Kidney (tissue), 14 donors: ENCODE data around the gene FOXL1. TPM values are rescaled to one million over a fixed set of nuclear protein-coding genes. Genes with fewer than 3 reads are reported as not detected.

ENCODE experiments used
- DNase-seq, 5 donors: peaks; one replicate each; pipeline ENCODE4 v3.0.0-alpha.2; 2013 to 2020
- FAIRE-seq: peaks from 2 replicates; lab custom pipeline; 2012; peaks lifted over from hg19 to GRCh38; lab: Jason Lieb, UNC
- H3K27ac ChIP-seq, 2 donors: one replicate each; pipeline ENCODE4 v1.7.0; 2013; ENCODE audit warnings: low read depth in 2 of 2, low read length in 2 of 2, inconsistent platforms in 1 of 2
- H3K27me3 ChIP-seq: one replicate; pipeline ENCODE4 v1.7.1; 2013; ENCODE audit warnings: low read length, inconsistent platforms; ENCODE audit not compliant: control insufficient read depth, insufficient read depth
- H3K36me3 ChIP-seq, 3 donors: one replicate each; pipeline versions ENCODE4 v1.7.0 to v1.7.1; 2013; ENCODE audit warnings: low read length in 3 of 3, control low read depth in 1 of 3, inconsistent platforms in 1 of 3; ENCODE audit not compliant: insufficient read depth in 3 of 3, control insufficient read depth in 2 of 3
- H3K4me1 ChIP-seq, 3 donors: one replicate each; pipeline versions ENCODE4 v1.7.0 to v1.7.1; 2013; ENCODE audit warnings: low read length in 3 of 3, inconsistent platforms in 1 of 3, low read depth in 1 of 3; ENCODE audit not compliant: control insufficient read depth in 2 of 3, insufficient read depth in 2 of 3
- H3K4me3 ChIP-seq, 3 donors: one replicate each; pipeline versions ENCODE4 v1.7.0 to v1.8.1; 2013; ENCODE audit warnings: low read length in 3 of 3, control low read depth in 1 of 3, inconsistent platforms in 1 of 3
- H3K9ac ChIP-seq, 3 donors: one replicate each; pipeline versions ENCODE4 v1.7.0 to v1.7.1; 2013; ENCODE audit warnings: low read length in 3 of 3, control low read depth in 1 of 3, inconsistent platforms in 1 of 3
- H3K9me3 ChIP-seq, 3 donors: one replicate each; pipeline versions ENCODE4 v1.7.0 to v1.7.1; 2013; ENCODE audit warnings: low read length in 3 of 3, control low read depth in 1 of 3, inconsistent platforms in 1 of 3; ENCODE audit not compliant: control insufficient read depth in 2 of 3, insufficient read depth in 1 of 3
- intact Hi-C: fragments of 100-400 bp; cut with DNase I; formaldehyde crosslinking; loops from one replicate; pipeline ENCODE4 v1.11.1; 2022
- polyA plus RNA-seq: library from polyadenylated mRNA; stranded (reverse); fragments of 350-450 nt; fragmentation: Illumina TruSeq; extraction: RNeasy Lipid Tissue Mini Kit (QIAGEN cat#74804); gene quantifications from one replicate; pipeline ENCODE4 v1.2.3, GENCODE V29; 2014; ENCODE audit warnings: low read depth, low replicate concordance; ENCODE audit not compliant: insufficient read depth
- total RNA-seq: library from RNA; stranded (reverse); fragmentation: NEBNext Ultra II Directional; extraction: Animal tissue kit (Norgen Biotek cat#: 25700); gene quantifications from one replicate; pipeline ENCODE4 v1.2.1, GENCODE V29; 2021
- TF ChIP-seq, protein P1 (sequence below): IDR thresholded peaks from 3 replicates; pipeline ENCODE4 v1.5.1; 2012; ENCODE audit warnings: mild to moderate bottlenecking, moderate library complexity, borderline replicate concordance; ENCODE audit not compliant: insufficient read depth; ENCODE audit errors: extremely low read depth
- donor health status: control.
- donor health status: control.
- donor health status: control.
- donor health status: control.
- donor health status: control.
- donor health status: DM: yes; HTN: yes; CAD: no.
- donor health status: Normal renal cell carcinoma (clear cell type).

FOXL1 gene
- total and polyA plus RNA-seq, 2 donors from 2014 or later: 0.52 to 2.0 TPM

DNA sequence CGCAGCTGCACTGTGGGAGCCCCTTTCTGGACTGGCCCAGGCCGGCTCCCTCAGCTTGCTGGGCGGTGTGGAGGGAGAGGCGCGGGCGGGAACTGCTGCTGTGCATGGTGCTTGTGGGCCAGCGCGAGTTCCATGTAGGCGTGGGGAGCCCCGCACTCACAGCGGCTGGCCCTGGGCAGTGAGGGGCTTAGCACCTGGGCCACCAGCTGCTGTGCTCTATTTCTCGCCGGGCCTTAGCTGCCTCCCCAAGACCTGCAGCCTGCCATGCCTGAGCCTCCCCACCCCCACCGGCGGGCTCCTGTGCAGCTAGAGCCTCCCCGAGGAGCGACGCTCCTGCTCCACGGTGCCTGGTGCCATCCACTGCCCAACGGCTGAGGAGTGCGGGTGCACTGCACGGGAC lies 25.0 kb upstream of the FOXL1 start:
- Histone ChIP-seq H3K27ac (no peak overlapping the region), H3K4me3 (no peak overlapping the region), H3K9me3 (no peaks in the 10 kb centered on the region), H3K36me3 (peaks cover 0 to under 1% (median 0%) of the 10 kb centered on the region in 3 donors), H3K4me1 (peaks cover 0 to 6% (median 0%) of the 10 kb centered on the region in 3 donors), H3K27me3 (no peaks in the 10 kb centered on the region), H3K9ac (no peak overlapping the region)
- TF ChIP-seq, protein P1, sequence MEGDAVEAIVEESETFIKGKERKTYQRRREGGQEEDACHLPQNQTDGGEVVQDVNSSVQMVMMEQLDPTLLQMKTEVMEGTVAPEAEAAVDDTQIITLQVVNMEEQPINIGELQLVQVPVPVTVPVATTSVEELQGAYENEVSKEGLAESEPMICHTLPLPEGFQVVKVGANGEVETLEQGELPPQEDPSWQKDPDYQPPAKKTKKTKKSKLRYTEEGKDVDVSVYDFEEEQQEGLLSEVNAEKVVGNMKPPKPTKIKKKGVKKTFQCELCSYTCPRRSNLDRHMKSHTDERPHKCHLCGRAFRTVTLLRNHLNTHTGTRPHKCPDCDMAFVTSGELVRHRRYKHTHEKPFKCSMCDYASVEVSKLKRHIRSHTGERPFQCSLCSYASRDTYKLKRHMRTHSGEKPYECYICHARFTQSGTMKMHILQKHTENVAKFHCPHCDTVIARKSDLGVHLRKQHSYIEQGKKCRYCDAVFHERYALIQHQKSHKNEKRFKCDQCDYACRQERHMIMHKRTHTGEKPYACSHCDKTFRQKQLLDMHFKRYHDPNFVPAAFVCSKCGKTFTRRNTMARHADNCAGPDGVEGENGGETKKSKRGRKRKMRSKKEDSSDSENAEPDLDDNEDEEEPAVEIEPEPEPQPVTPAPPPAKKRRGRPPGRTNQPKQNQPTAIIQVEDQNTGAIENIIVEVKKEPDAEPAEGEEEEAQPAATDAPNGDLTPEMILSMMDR: no peak
- intact Hi-C loops: no loop called here
- DNase-seq: peak in 1 of 5 donors; percentile 79
- no peak for FAIRE-seq

DNA sequence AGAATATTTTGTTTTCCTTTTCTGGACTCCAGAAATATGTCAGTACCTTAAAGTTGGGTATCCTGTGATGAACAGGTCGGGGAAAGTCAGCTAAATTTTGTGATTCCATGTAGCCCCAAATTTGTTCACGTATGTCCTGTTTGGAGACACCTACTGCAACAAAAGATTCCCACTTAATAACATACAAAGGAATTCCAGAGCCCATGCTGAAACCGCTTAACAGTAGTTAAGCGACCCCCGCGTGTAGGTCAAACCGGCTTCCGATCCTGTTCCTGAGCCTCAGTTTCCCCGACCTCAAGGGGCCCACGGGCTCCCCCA lies 23.8 kb upstream of the FOXL1 start:
- Histone ChIP-seq H3K27me3 (no peaks in the 10 kb centered on the region), H3K27ac (no peak overlapping the region), H3K9ac (peak overlapping the region; percentile 58 to 97 (median 95)), H3K36me3 (no peaks in the 10 kb centered on the region), H3K4me1 (peaks cover 0 to 6% (median 0%) of the 10 kb centered on the region in 3 donors), H3K9me3 (no peaks in the 10 kb centered on the region), H3K4me3 (peak overlapping the region; percentile 79 to 95 (median 92))
- TF ChIP-seq, protein P1: no peak
- no peak for FAIRE-seq
- DNase-seq: peak in 1 of 5 donors; percentile 48
- intact Hi-C loops: no loop called here

DNA sequence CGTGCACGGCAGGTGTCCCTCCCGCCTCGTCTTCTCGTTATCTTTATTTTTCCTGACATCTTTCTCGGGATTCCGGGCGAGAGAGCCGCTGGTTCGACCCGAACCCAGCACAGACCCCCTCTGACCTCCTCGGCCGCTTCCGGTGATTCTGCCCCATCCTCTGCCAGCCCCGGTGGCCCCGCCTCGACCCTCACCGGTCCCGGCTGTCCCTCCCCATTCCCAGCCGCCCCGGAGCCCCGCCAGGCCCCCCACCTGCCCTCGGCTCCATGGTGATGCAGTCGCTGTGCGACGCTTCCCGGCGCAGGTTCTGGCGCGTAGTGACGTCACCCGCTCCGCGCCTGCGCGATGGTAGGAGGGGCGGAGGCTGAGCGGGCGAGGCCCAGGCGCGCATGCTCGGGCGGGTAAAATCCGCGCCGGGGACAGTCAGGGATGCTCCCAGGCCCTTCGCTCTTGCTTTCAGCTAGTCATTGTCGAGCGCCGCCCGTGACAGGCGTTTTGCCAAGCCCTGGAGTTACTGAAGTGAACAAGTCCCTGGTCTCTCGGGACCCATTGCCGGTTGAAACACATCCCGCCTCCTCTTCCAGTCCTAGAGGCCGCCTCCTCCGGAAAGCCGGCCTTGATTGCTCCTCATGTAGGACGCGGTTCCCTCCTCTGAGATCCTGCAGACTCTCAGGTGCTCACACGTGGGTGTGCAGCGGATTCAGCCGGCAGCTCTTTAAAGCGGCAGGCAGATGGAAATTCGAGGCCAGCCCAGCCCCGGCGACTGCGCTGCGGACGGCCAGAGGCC lies 23.2 kb upstream of the FOXL1 start, which contains the start of gene MTHFSD:
MTHFSD (minus strand) TSS at position 319 of the 787 bp plus-strand sequence; CDS start at position 268, 51 bp downstream.
- Histone ChIP-seq H3K36me3 (no peaks in the 10 kb centered on the region), H3K4me3 (peak within 1 kb of the TSS; percentile 82 to 95 (median 92)), H3K9ac (peak within 1 kb of the TSS; percentile 74 to 97 (median 95)), H3K27me3 (no peaks in the 10 kb centered on the region), H3K27ac (peak within 1 kb of the TSS; percentile 73 to 78), H3K9me3 (no peaks in the 10 kb centered on the region), H3K4me1 (peaks cover 0 to 6% (median 0%) of the 10 kb centered on the region in 3 donors)
- FAIRE-seq (no peak), DNase-seq (peak; percentile 94 to 98 (median 97))
- intact Hi-C loops: no loop called here
- TF ChIP-seq, protein P1: no peak
